ENCODE measurements around the gene IL10RA.
"Not testable (repeated sequence)": the region's sequence is repeated elsewhere in the genome, so short reads cannot be mapped to it uniquely, and the experiment has no call there.

The IL10RA gene

GRCh38 chr11:118002541-118003423 lies 16.6 kb downstream of the IL10RA start:
- TF ChIP-seq CTCF (conservative IDR thresholded peaks at IDR 0.05; ENCODE audit: low read depth, low read length): no peak
- DNase-seq (ENCODE audit: low read depth): no peak
- no peak overlapping the region for H3K4me3 ChIP-seq (ENCODE audit: low read length)

GRCh38 chr11:118003456-118003855 lies 17.3 kb downstream of the IL10RA start:
- no peak overlapping the region for H3K4me3 ChIP-seq (ENCODE audit: low read length)
- DNase-seq (ENCODE audit: low read depth): no peak
- no peak for TF ChIP-seq CTCF (conservative IDR thresholded peaks at IDR 0.05; ENCODE audit: low read depth, low read length)

- no peak for TF ChIP-seq CTCF (conservative IDR thresholded peaks at IDR 0.05; ENCODE audit: low read depth, low read length)
- no peak overlapping the region for H3K4me3 ChIP-seq (ENCODE audit: low read length)
- DNase-seq (ENCODE audit: low read depth): no peak
Observed at GRCh38 chr11:118004543-118005223, 18.5 kb downstream of the IL10RA start.

- no peak for TF ChIP-seq CTCF (conservative IDR thresholded peaks at IDR 0.05; ENCODE audit: low read depth, low read length)
- DNase-seq (ENCODE audit: low read depth): no peak
- no peak overlapping the region for H3K4me3 ChIP-seq (ENCODE audit: low read length)
Observed at GRCh38 chr11:118005224-118006152, 19.3 kb downstream of the IL10RA start.

- TF ChIP-seq CTCF (conservative IDR thresholded peaks at IDR 0.05; ENCODE audit: low read depth, low read length): no peak
- H3K4me3 ChIP-seq (ENCODE audit: low read length): no peak overlapping the region
- DNase-seq (ENCODE audit: low read depth): no peak
Observed at GRCh38 chr11:118006153-118006534, 19.9 kb downstream of the IL10RA start.

GRCh38 chr11:118007040-118007439 lies 20.8 kb downstream of the IL10RA start:
- TF ChIP-seq CTCF (conservative IDR thresholded peaks at IDR 0.05; ENCODE audit: low read depth, low read length): no peak
- H3K4me3 ChIP-seq (ENCODE audit: low read length): no peak overlapping the region
- no peak for DNase-seq (ENCODE audit: low read depth)

GRCh38 chr11:118007563-118008270 lies 21.5 kb downstream of the IL10RA start:
- H3K4me3 ChIP-seq (ENCODE audit: low read length); DNase-seq (ENCODE audit: low read depth): not testable (repeated sequence)

Data from retinal pigment epithelial cell (primary cell).